Stimulated activated CD8-positive, alpha-beta memory T cell treated with anti-CD3 and anti-CD28 coated beads, Interleukin-7, amount 100 ng/mL, for 48 hours (primary cell): ENCODE measurements around the gene SPEF2.

Experiments used
- DNase-seq, 2 donors: peaks; one replicate each; pipeline ENCODE4 v3.0.0-alpha.2; 2020; ENCODE audit warnings: low read depth in 1 of 2; ENCODE audit errors: extremely low read depth in 1 of 2

The SPEF2 gene

DNA sequence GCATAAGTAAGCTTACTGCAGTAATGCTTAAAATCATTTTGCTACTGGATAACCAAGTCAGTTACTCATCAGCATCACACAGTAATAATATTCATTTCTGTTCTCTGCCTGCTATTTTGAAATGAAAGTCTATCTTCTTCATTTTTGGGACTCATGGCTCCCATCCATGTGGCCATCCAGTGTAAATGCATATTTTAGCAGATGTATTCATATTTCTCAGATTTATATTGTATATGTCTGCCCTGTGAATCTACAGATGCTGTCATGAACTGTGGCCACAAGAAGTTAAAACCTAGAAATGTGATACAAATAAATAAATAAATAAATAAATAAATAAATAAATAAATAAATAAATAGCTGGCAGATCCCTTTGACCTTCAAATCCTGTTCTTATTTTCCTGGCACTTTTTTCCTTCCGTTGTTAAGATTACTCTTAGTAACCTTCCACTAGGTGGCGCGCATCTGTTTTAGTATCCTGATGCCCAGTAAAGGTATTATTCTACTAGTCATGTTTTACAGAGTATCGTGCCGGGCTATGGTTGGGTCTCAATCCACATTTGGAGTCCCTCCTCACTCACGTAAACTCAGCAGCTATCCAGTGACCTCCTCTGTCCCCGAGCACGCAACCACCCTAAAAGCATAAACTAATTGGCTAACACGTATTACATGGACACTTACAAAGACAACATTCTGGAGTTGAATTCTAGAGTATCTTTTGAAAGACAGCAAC is 159.9 kb downstream of the SPEF2 start:
- peak in 1 of 2 donors; percentile 67 for DNase-seq

DNA sequence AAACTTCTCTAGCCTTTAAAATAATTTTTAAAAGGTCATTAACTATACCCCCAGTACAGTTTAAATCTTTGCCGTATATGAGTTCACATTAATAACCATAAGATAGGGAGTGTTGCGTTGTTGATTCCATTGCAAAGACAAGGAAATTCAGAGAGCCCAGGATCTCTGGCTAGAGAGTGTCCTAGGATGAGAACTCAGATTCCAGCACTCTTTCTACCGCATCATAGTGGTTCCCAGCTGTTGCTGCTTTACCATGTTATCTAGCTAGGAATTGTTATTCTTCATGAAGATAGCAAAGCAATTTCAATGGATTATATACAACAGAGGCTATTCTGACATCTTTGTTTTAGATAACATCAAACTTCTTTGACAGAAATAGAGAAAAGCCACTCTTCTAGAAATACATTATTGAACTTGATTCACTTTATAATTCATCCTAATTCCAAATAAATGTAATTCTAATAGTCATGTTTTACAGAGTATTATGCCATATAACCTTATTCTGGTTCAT is 160.7 kb downstream of the SPEF2 start:
- no peak for DNase-seq

DNA sequence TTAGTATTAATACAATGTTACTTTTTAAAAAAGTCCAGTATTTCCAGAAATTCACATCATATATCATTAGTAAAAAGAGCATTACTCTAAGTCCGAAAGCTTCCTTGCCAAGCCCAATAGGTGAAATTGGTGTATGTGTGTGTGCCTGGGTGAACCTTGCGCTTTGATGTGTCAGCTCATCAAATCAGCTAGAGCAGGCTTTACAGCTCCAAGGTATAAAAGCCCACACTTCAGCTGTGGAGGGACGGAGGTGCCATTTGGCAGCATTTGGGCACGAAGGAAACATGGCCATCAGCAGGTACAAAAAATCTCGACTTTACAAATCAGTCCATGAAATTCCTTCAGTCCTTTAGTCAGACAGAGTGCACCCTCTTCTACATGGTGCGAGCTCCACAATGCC is 162.6 kb downstream of the SPEF2 start:
- no peak for DNase-seq

DNA sequence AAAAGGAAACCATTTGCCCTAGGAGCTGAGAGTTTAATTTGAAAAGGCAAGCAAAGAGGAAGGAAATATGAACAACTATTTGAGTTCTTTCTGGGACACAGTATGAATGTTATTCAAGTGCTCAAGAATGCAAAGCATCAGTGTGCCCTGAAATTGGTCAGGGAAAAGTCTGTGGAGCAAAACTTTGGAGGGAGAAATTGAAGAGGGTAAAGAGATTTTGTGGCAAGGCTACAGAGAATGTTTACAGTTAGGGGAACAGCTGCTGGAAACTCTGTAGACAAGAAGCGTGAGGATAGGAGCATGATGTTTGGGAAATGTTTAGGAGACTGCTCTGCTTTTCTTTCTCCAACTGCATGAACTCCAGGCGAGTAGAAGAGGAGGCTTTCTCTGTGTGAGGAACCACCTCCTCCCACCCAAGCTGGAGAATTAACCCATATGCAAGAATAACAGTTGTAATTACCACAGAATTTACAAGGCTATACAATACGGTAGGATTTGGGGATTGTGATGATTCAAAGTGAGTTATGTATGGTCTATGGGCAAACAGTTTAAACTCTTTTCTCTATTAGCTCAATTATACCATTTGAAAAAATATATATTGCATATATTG is 163.6 kb downstream of the SPEF2 start:
- DNase-seq: no peak

GRCh38 chr5:35783551-35783950 is 165.9 kb downstream of the SPEF2 start:
- no peak for DNase-seq

- peak; percentile 28 to 63 for DNase-seq
These were observed 168.0 kb downstream of the SPEF2 start for GRCh38 chr5:35785601-35786085.

DNA sequence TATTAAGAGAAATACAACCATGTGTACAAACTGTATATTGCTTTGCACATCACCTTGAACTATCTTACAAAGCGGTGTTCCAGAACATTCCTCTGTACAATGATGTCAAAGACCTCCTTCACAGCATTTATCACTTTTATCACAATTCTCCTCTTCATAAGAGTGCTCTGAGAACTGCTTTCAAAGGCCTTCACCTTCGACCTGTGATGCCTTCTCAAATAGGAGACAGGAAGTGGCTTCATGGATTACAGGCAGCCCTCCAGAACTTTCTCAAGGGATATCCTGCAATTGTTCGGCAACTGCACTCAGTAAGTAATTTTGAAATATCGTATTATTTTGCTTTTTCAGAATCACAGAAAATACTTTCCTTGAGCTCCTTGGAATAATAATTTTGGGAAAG is 171.1 kb downstream of the SPEF2 start:
- no peak for DNase-seq

- DNase-seq: no peak
These were observed 172.2 kb downstream of the SPEF2 start for GRCh38 chr5:35789732-35790456.

DNA sequence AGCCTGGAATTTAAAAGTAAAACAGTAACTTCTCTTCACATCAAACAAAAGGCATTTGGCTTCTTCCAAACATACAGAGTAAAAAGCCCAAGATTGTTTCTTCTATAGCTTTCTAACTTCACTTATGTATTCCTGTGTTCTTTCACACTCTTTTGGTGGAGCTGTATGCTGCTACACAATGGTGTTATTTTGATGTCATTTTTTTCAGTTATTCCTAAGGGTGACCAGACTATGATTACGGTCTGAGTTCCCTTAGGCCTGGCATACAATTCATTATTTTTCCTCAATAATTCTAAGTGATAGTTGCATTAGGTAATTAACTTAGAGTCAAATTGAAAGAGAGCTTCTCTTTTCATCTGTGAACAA is 172.8 kb downstream of the SPEF2 start:
- DNase-seq: no peak

DNA sequence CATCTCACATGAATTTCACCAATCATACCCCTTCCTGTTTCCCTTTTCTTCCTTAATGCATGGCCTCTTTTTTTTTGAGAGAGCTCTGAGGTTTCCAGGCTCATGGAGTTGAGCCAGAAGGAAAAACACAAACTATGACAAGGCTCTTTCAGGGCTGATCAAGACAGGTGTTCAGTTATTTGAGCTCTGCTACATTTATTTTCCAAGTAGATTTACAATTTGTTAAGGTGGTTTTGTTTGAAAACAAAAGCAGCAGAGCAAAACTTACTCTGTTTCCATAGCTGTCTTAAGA is 176.6 kb downstream of the SPEF2 start:
- DNase-seq: no peak

DNA sequence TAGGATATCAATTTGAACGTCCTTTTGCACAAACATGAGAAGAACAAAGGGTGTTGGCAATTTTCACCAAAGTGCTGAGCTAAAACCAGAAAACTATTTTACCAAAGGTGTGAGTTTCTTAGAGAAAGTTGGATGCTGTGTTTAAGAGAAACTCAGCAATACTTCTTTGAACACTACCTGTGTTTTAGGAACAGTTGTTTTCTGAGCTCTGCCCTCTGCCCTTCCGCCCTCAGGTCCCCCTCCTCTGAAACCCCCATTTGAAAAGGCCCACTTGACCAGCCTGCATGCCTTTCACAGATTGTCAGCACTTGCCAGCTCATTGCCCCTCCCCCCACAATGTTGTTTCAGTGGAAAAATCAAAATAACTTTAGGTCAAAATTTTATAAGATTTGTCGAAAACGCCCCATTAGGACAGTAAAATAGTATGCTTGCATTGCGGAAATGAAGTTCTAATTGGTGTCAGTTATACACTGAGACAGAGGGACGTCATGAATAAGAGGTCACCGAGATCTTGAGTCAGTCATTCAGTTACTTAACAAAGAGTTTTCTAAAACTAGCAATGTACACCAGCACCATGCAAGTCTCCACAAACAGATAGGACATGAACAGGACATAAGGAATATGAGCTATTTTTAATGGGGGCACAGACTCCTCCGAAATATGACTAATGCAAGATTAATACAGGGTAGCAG is 177.2 kb downstream of the SPEF2 start:
- no peak for DNase-seq

GRCh38 chr5:35799181-35799580 is 181.5 kb downstream of the SPEF2 start:
- no peak for DNase-seq

GRCh38 chr5:35799753-35800152 is 182.1 kb downstream of the SPEF2 start:
- no peak for DNase-seq

DNA sequence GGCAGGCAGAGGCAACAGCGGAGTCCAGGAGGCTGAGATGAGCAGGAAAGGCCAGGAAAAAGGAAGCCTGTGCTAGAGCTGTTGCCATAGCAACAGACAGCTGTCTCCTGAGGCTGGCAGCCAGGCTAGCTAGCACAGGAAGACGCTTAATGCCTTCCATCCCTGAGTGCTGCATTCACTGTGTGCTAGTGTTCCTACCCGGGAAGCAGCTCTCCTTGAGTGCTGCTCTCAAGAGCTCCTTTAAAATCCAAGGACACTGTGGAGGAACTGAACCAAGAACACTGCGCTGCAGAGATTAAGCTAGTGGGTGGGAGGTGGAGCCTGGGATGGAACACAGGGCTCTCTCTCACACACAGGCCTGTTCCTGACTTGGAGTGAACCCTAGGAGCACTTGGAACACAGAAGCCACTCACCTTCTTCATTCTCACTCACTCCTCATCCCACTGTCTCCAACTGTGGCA is 185.6 kb downstream of the SPEF2 start:
- DNase-seq: no peak

DNA sequence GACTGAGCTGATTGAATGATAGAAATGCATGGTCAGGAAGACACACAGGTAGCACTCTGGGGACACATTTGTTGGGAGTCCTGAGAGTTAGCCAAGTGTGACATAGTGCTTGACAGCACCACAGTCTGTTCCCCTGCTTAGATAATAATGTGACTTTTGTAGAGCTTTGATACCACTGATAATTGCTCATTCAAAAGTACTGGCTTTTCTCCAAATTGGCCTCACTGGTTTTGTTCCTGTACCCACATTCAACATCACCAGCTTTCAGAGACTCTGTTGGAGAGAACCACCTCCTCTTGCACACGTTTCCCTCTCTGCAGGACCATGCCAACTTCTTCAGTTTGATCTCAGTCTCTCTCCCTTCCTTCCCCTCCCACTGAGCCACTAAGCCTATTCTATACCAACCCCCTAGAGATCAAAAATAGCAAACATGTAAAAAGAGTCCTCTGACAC is 186.6 kb downstream of the SPEF2 start:
- no peak for DNase-seq

DNA sequence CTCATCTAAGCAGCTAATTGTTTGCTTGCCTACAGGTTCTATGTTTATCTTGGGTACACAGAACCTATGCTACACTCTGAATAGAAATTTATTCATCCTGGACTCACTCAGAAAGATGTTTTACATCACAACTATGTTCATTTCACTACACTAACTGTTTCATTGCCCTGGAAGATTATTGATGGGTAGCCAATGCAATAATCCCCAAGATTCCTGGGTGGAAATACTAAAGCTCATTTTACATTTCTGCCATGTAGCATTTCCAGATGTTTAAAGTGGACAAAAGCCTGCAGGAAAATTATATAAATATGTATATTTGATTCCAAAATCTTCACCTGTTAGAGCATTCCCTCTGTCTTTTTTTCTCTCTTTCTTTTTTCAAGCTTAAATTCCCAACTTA is 187.2 kb downstream of the SPEF2 start:
- no peak for DNase-seq

DNA sequence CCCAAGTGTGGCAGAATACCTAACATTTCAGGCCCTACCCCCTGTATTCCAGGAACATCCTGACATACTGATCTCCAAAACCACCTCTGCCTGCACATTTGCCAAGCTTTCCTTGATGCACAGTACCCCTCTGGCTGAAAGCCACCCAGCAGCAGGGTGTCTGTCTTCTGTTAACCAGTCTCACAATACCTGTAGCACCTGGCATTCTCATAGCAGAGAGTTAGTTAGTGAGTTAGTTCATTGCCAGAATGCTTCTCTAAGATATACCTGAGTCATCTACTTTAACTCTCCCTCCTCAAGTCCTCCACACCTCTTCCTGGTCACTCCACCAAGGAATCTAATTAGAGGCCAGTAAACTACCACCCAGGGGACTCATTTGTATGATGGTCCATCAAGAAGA is 192.9 kb downstream of the SPEF2 start:
- no peak for DNase-seq

DNA sequence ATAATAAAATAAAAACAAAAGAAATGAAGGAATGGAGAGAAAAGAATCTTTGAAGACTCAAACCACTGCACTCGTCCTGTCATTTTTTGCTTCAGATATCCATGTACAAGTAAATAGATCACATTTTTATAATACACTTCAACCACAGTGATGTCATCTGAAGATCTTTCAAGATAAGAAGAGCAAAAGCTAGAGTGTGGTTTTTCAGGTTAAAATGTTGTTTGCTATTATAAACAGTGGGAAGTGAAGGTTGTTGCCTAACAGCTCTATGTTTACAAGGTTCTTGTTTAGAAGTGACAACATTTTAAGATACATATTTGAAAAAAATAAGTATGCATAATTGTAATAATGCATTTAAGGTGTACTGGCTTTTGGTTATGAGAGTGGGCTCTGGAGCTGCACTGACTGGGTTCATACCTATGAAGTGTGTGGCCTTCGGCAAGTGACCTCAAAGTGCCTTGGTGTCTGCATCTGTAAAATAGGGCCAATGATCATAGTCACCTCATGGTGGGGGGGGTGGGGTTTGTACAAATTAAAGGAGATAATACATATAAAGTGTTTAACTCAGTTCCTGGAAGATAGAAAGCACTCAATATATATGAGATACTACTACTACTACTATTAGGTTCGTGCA is 193.6 kb downstream of the SPEF2 start:
- no peak for DNase-seq

DNA sequence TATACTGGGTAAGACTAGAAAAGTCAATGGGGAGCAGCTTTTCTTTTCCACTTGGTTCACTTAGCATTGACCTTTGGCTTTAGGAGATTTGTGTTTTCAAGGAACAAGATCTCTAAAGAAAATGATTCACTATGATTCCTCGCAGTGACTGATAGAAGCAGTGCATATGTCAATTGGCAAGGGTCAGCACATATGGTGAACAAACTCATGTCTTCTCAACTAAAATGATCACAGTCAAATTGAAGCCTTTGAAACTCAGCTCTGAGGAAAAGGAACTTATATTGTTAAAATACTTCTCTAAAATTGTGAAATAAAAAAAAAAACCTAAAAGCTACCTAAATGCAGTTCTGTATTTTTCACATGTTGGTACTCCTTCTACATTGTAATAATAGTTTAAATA is 195.9 kb downstream of the SPEF2 start:
- DNase-seq: no peak

DNA sequence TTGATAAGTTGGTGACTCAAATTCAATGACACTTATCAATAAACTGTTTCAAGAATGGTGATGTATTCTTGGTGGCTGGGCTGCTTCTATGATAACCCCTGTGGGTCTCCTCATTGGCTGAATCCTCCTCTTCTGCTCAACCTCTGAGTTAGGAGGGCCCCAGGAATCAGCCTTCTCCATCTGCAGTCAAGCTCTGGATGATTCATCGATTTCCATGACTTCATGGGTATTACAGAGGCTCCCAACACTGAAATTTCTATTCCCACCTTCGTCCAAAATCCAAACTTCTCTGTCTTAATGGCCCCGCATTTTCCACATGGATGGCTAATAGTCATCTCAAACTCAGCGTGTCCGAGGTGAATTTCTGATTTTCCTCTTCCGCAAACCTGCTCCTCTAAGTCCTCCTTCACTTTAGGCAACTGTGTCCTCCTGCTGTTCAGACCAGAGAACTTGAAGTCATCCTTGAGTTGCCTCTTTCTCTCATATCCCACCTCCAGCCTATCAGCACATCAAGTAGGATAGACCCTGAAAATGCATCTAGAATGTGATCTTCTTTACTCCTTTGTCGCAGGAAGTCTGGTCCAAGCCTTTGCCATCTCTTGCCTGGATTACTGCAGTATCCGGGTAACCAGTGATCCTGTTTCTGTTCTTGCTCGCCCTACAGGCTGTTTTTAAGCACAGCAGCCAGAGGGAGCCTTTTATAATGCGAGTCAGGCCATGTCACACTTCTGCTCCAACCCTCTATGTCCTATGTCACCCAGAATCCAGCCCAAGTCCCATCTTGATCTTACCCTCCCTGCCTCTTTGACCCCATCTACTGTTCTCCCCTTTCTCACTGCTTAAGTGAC is 197.7 kb downstream of the SPEF2 start:
- DNase-seq: no peak
